Sigmoid colon (tissue), 4 donors: ENCODE data around the gene SBK1.

ENCODE experiments used
- EP300 ChIP-seq, 4 donors: sonication (generic); formaldehyde crosslinking; IDR thresholded peaks; one replicate each; pipeline ENCODE4 v1.6.1; 2017; ENCODE audit warnings: antibody characterized with exemption in 4 of 4
- POLR2A ChIP-seq, 2 donors: fragments of 450-650 bp; IDR thresholded peaks; one replicate each; pipeline ENCODE4 v1.6.1; 2016; ENCODE audit warnings: antibody characterized with exemption in 2 of 2, mild to moderate bottlenecking in 2 of 2, moderate library complexity in 2 of 2
- POLR2AphosphoS5 ChIP-seq, 4 donors: sonication (generic); formaldehyde crosslinking; IDR thresholded peaks; one replicate each; pipeline ENCODE4 v1.6.1; 2017; ENCODE audit warnings: antibody characterized with exemption in 4 of 4
- TF ChIP-seq, protein P1 (sequence below), 4 experiments: fragments of 450-650 bp in 3 of 4; fragments of 200-600 bp in 1 of 4; IDR thresholded peaks; one replicate each; pipeline ENCODE4 v1.5.1; 2016 to 2019; ENCODE audit warnings: antibody characterized with exemption in 4 of 4, mild to moderate bottlenecking in 3 of 4, moderate library complexity in 2 of 4

DNA sequence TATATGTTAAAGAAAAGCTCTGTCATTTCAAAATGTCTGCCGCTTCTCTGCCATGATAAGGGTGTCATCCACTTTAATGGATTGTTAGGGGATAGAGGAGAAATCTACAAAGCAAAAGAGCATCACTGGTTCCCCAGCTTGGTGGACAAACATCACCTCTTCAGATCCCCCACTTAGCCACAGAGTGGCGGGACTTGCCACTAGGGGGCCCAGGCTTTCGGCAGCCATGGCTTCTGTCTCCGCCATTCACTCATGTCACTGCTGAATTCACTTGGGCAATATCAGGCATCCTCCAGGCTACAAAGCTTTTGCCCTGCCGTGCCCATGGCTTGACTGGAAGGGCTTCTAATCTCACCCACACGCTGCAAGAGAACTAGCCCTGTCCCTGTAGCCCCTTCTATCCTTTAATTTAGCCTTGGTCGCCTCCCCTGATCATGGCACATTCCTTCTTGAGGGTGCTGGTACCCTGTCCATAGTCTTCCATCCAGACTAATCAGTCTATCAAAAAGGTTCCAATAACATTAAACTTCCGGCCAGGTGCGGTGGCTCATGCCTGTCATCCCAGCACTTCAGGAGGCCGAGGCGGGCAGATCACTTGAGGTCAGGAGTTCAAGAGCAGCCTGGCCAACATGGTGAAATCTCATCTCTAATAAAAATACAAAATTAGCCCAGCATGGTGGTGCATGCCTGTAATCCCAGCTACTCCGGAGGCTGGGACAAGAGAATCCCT is 34.7 kb downstream of the SBK1 start:
- TF ChIP-seq POLR2AphosphoS5 (IDR thresholded peaks at IDR 0.05) (no peak), POLR2A (IDR thresholded peaks at IDR 0.05) (no peak), EP300 (IDR thresholded peaks at IDR 0.05) (no peak)
- TF ChIP-seq, protein P1, sequence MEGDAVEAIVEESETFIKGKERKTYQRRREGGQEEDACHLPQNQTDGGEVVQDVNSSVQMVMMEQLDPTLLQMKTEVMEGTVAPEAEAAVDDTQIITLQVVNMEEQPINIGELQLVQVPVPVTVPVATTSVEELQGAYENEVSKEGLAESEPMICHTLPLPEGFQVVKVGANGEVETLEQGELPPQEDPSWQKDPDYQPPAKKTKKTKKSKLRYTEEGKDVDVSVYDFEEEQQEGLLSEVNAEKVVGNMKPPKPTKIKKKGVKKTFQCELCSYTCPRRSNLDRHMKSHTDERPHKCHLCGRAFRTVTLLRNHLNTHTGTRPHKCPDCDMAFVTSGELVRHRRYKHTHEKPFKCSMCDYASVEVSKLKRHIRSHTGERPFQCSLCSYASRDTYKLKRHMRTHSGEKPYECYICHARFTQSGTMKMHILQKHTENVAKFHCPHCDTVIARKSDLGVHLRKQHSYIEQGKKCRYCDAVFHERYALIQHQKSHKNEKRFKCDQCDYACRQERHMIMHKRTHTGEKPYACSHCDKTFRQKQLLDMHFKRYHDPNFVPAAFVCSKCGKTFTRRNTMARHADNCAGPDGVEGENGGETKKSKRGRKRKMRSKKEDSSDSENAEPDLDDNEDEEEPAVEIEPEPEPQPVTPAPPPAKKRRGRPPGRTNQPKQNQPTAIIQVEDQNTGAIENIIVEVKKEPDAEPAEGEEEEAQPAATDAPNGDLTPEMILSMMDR (IDR thresholded peaks at IDR 0.05), result peak in 2 of 4 experiments; percentile 34 to 37
